Glutamatergic neuron (in vitro differentiated cells): ENCODE results near the gene GPR78. TPM values are rescaled to one million over a fixed set of nuclear protein-coding genes. Genes with fewer than 3 reads are reported as not detected.
A peak's percentile ranks its signal among the peaks of the same experiment; 100 is the strongest.

Experiments used
- DNase-seq: peaks from one replicate; pipeline ENCODE4 v3.0.0; 2022
- H3K27ac Mint-ChIP-seq: one replicate; pipeline ENCODE4 v1.8.0; 2020; ENCODE audit warnings: mild to moderate bottlenecking, mixed read lengths, inconsistent platforms; ENCODE audit not compliant: unreplicated experiment
- H3K27me3 Mint-ChIP-seq: one replicate; pipeline ENCODE4 v1.8.0; 2020; ENCODE audit warnings: mild to moderate bottlenecking, moderate library complexity, mixed read lengths, inconsistent platforms; ENCODE audit not compliant: unreplicated experiment
- H3K36me3 Mint-ChIP-seq: one replicate; pipeline ENCODE4 v1.8.0; 2020; ENCODE audit warnings: mild to moderate bottlenecking, mixed read lengths, inconsistent platforms; ENCODE audit not compliant: unreplicated experiment
- H3K4me1 Mint-ChIP-seq: one replicate; pipeline ENCODE4 v1.8.0; 2020; ENCODE audit warnings: mild to moderate bottlenecking, low read depth, mixed read lengths, inconsistent platforms; ENCODE audit not compliant: unreplicated experiment
- H3K4me3 Mint-ChIP-seq: one replicate; pipeline ENCODE4 v1.8.0; 2020; ENCODE audit warnings: mild to moderate bottlenecking, mixed read lengths, inconsistent platforms; ENCODE audit not compliant: unreplicated experiment
- H3K9me3 Mint-ChIP-seq: one replicate; pipeline ENCODE4 v1.8.0; 2020; ENCODE audit warnings: mild to moderate bottlenecking, moderate library complexity, mixed read lengths, inconsistent platforms; ENCODE audit not compliant: unreplicated experiment
- CTCF ChIP-seq: fragments of 200-600 bp; sonication (generic); IDR thresholded peaks from one replicate; pipeline ENCODE4 v1.5.0; 2021; ENCODE audit not compliant: partially characterized antibody, unreplicated experiment
- total RNA-seq: library from RNA; stranded (reverse); fragmentation: NEBNext Ultra II Directional; extraction: Animal tissue kit (Norgen Biotek cat#: 25700); gene quantifications from one replicate; pipeline ENCODE4 v1.2.1, GENCODE V29; 2021; ENCODE audit not compliant: unreplicated experiment

The GPR78 gene
- total RNA-seq, 1 donor from 2014 or later, result 0.17 TPM

- Mint-ChIP-seq H3K9me3 (peaks cover 4% of the 10 kb centered on the region), H3K27me3 (peaks cover 7% of the 10 kb centered on the region), H3K27ac (no peak overlapping the region), H3K36me3 (no peaks in the 10 kb centered on the region), H3K4me3 (no peak overlapping the region), H3K4me1 (no peaks in the 10 kb centered on the region)
- no peak for TF ChIP-seq CTCF
- DNase-seq, result no peak
Measured at GRCh38 chr4:8599657-8600056, 19.5 kb downstream of the GPR78 start.

- no peak overlapping the region for H3K4me3 Mint-ChIP-seq
- no peak for TF ChIP-seq CTCF
- no peaks in the 10 kb centered on the region for H3K4me1 Mint-ChIP-seq
- no peaks in the 10 kb centered on the region for H3K36me3 Mint-ChIP-seq
- peaks cover 7% of the 10 kb centered on the region for H3K27me3 Mint-ChIP-seq
- H3K27ac Mint-ChIP-seq, result no peak overlapping the region
- DNase-seq, result no peak
- H3K9me3 Mint-ChIP-seq, result peaks cover 4% of the 10 kb centered on the region
Measured at GRCh38 chr4:8600266-8600665, 20.1 kb downstream of the GPR78 start.

GRCh38 chr4:8600686-8601085 is 20.5 kb downstream of the GPR78 start:
- H3K36me3 Mint-ChIP-seq, result no peaks in the 10 kb centered on the region
- H3K27ac Mint-ChIP-seq, result no peak overlapping the region
- TF ChIP-seq CTCF, result no peak
- no peak overlapping the region for H3K4me3 Mint-ChIP-seq
- peaks cover 4% of the 10 kb centered on the region for H3K9me3 Mint-ChIP-seq
- H3K27me3 Mint-ChIP-seq, result peaks cover 7% of the 10 kb centered on the region
- no peaks in the 10 kb centered on the region for H3K4me1 Mint-ChIP-seq
- peak; percentile 60 for DNase-seq

GRCh38 chr4:8601086-8601485 is 20.9 kb downstream of the GPR78 start:
- Mint-ChIP-seq H3K27ac (no peak overlapping the region), H3K4me1 (no peaks in the 10 kb centered on the region), H3K36me3 (no peaks in the 10 kb centered on the region), H3K4me3 (no peak overlapping the region), H3K27me3 (peaks cover 7% of the 10 kb centered on the region), H3K9me3 (peaks cover 4% of the 10 kb centered on the region)
- DNase-seq, result no peak
- TF ChIP-seq CTCF, result no peak

GRCh38 chr4:8601556-8601955 is 21.4 kb downstream of the GPR78 start:
- no peaks in the 10 kb centered on the region for H3K36me3 Mint-ChIP-seq
- no peaks in the 10 kb centered on the region for H3K4me1 Mint-ChIP-seq
- no peak overlapping the region for H3K4me3 Mint-ChIP-seq
- no peak for DNase-seq
- H3K27ac Mint-ChIP-seq, result no peak overlapping the region
- TF ChIP-seq CTCF, result no peak
- peaks cover 7% of the 10 kb centered on the region for H3K27me3 Mint-ChIP-seq
- peaks cover 4% of the 10 kb centered on the region for H3K9me3 Mint-ChIP-seq
